ENCODE data around the gene SKIL.

GRCh38 chr3:170323331-170323730 is 34.2 kb upstream of the SKIL start:
- TF ChIP-seq CTCF (conservative IDR thresholded peaks at IDR 0.05; ENCODE audit: low read depth, low read length), result no peak
- no peak for TF ChIP-seq EZH2 (IDR thresholded peaks at IDR 0.05; ENCODE audit: low read length, unreplicated experiment)
- TF ChIP-seq EZH2phosphoT487 (IDR thresholded peaks at IDR 0.05; ENCODE audit: borderline replicate concordance, low read length), result no peak

Data from PC-3 (cell line).